Ovary (tissue), 3 donors: ENCODE data around the gene IFI27L2.

Experiments used
- CTCF ChIP-seq, 3 donors: fragments of 450-650 bp in 2 of 3; fragments of 200-600 bp in 1 of 3; IDR thresholded peaks; one replicate each; pipeline versions ENCODE4 v1.5.1 to v1.8.0; 2016 to 2022; ENCODE audit warnings: antibody characterized with exemption in 3 of 3, mild to moderate bottlenecking in 1 of 3
- EP300 ChIP-seq: sonication (generic); formaldehyde crosslinking; IDR thresholded peaks from one replicate; pipeline ENCODE4 v1.6.1; 2017; ENCODE audit warnings: antibody characterized with exemption
- POLR2A ChIP-seq: fragments of 450-650 bp; IDR thresholded peaks from one replicate; pipeline ENCODE4 v1.6.1; 2017; ENCODE audit warnings: antibody characterized with exemption, mild to moderate bottlenecking, moderate library complexity
- donor health status: DM: no; HTN: no; CAD: no.

- TF ChIP-seq CTCF (IDR thresholded peaks at IDR 0.05) (no peak), EP300 (no peak), POLR2A (no peak)
Measured at GRCh38 chr14:94113073-94113472, 16.3 kb downstream of the IFI27L2 start.
